GM12873 (cell line): ENCODE results near the gene RADX.

ENCODE experiments used
- TF ChIP-seq, protein P1 (sequence below): IDR thresholded peaks from 2 replicates; pipeline ENCODE4 v1.5.1; 2012; ENCODE audit warnings: low read depth, mild to moderate bottlenecking, moderate library complexity, low read length, control low read depth; ENCODE audit not compliant: insufficient read depth; ENCODE audit errors: missing control alignments

Gene RADX

DNA sequence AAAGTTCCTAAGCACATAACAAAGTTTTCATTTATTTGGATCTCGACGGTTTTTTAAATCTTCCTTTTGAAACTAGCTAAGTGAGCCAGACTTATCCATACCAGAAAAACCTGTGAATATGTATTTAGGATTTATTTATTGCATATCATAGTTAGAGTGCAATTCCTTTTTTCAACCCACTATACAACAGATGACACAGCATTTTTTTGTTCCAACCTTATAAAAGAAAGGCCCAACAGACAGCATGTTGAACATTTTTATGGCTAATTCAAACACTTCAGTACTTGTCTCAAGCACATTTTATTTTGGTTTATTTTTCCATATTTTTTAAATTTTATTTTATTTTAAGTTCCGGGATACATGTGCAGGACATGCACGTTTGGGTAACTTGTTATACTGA, 99.6 kb downstream of the RADX start:
- TF ChIP-seq, protein P1, sequence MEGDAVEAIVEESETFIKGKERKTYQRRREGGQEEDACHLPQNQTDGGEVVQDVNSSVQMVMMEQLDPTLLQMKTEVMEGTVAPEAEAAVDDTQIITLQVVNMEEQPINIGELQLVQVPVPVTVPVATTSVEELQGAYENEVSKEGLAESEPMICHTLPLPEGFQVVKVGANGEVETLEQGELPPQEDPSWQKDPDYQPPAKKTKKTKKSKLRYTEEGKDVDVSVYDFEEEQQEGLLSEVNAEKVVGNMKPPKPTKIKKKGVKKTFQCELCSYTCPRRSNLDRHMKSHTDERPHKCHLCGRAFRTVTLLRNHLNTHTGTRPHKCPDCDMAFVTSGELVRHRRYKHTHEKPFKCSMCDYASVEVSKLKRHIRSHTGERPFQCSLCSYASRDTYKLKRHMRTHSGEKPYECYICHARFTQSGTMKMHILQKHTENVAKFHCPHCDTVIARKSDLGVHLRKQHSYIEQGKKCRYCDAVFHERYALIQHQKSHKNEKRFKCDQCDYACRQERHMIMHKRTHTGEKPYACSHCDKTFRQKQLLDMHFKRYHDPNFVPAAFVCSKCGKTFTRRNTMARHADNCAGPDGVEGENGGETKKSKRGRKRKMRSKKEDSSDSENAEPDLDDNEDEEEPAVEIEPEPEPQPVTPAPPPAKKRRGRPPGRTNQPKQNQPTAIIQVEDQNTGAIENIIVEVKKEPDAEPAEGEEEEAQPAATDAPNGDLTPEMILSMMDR: no peak

GRCh38 chrX:106716004-106716403, 104.2 kb downstream of the RADX start:
- TF ChIP-seq, protein P1: no peak

- TF ChIP-seq, protein P1: no peak
Observed at GRCh38 chrX:106716463-106716862, 104.7 kb downstream of the RADX start.

DNA sequence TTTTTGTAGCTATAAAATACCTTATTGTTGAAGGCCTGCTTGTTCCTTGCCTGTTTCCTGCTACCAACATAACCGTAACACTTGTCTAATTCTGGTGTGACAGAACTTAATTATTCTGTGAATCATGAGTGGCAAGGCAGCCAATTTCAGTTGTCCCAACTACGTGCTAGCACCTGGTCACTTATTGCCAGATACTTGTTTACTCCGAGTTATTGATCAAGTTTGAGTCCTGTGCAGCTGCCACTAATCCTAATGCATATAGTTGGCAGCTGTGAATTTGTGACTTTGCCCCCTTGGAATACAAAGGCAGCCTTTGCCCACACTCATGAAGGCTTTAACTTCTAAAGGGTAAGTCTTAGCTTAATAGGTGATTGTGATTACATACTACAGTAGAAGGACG, 106.9 kb downstream of the RADX start:
- TF ChIP-seq, protein P1: no peak

- TF ChIP-seq, protein P1: no peak
Observed at GRCh38 chrX:106725931-106726330, 114.2 kb downstream of the RADX start.

- TF ChIP-seq, protein P1: no peak
Observed at GRCh38 chrX:106726485-106727437, 115.0 kb downstream of the RADX start, which contains the start of gene RNF128. TSS of gene RNF128 (plus strand) at chrX:106726701. CDS start at chrX:106726914, 213 bp downstream.

DNA sequence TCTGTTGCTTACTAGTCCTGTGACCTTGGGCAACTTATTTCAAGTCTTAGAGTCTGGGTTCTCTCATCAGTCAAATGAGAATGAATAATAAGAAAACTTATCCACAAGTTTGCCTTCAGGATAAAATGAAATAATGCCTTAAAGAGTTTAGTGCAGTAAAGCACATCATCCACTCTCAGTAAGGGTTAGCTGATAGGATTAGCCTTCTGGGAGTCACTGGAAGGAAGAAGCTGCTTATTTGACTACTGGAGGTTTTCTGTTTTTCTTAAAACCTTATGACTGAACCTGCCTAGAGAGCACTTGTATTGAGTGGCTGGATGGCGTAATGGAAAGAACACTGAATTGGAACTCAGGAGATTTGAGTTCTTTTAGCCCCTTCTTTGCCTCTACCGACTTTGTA, 116.6 kb downstream of the RADX start:
- TF ChIP-seq, protein P1: no peak
